GM12878 (cell line): ENCODE results near the gene UBAC2. TPM values are rescaled to one million over a fixed set of nuclear protein-coding genes. Genes with fewer than 3 reads are reported as not detected.
A peak's percentile ranks its signal among the peaks of the same experiment; 100 is the strongest.

Experiments
- ATAC-seq: fragments of 200-7000 bp; cut with Tn5 transposase; 3 replicates; pipeline ENCODE4 v1.9.1; 2020; ENCODE audit warnings: mild to moderate bottlenecking, moderate library complexity
- BruUV-seq: library from RNA; stranded (reverse); fragments of 400-500 nt; replicated peaks from 2 replicates; lab custom pipeline; 2021; lab: Mats Ljungman, UMichigan
- CTCF ChIA-PET: fragments of 300-600 bp; sonication (Branson Sonifier 250); formaldehyde crosslinking; extraction: SDS; loops from one replicate; lab custom pipeline; 2021; ENCODE audit warnings: inconsistent platforms; lab: Yijun Ruan, JAX
- POLR2A ChIA-PET: fragments of 350-600 bp; formaldehyde crosslinking; extraction: SDS; loops from one replicate; lab custom pipeline; 2021; ENCODE audit warnings: inconsistent platforms; lab: Charles Lee
- RAD21 ChIA-PET: fragments of 300-600 bp; sonication (Branson Sonifier 250); formaldehyde crosslinking; loops from one replicate; lab custom pipeline; 2023; ENCODE audit warnings: antibody characterized with exemption; ENCODE audit not compliant: unreplicated experiment; lab: Charles Lee
- SMC1A ChIA-PET: fragments of 300-600 bp; sonication (Branson Sonifier 250); formaldehyde crosslinking; loops from one replicate; lab custom pipeline; 2023; ENCODE audit not compliant: unreplicated experiment, uncharacterized antibody; lab: Charles Lee
- DNase-seq: peaks from one replicate; pipeline ENCODE4 v3.0.0-alpha.2; 2011; ENCODE audit warnings: low read depth, low spot score
- FAIRE-seq: peaks from 3 replicates; lab custom pipeline; 2011; peaks lifted over from hg19 to GRCh38; lab: Jason Lieb, UNC
- H2AFZ ChIP-seq: 2 replicates; pipeline ENCODE4 v1.6.0; 2011; ENCODE audit warnings: low read depth, low read length, control low read depth; ENCODE audit not compliant: control insufficient read depth
- H3K27ac ChIP-seq: 2 replicates; pipeline ENCODE4 v1.5.1; 2011; ENCODE audit warnings: control low read depth; ENCODE audit not compliant: control insufficient read depth, insufficient read depth
- H3K27me3 ChIP-seq, 2 experiments: replicated peaks in 1 of 2; 2 replicates each; pipeline versions ENCODE4 v1.6.0 to v1.6.1; 2011; ENCODE audit warnings: low read length in 1 of 2; ENCODE audit not compliant: control insufficient read depth in 2 of 2, insufficient read depth in 2 of 2
- H3K36me3 ChIP-seq, 2 experiments: 2 replicates each; pipeline ENCODE4 v1.5.1; 2011; ENCODE audit warnings: low read length in 1 of 2; ENCODE audit not compliant: control insufficient read depth in 2 of 2, insufficient read depth in 2 of 2
- H3K4me1 ChIP-seq: 2 replicates; pipeline ENCODE4 v1.6.1; 2011; ENCODE audit warnings: mild to moderate bottlenecking, low read length, moderate library complexity, mixed read lengths; ENCODE audit not compliant: control insufficient read depth, insufficient read depth
- H3K4me2 ChIP-seq: 2 replicates; pipeline ENCODE4 v1.6.0; 2011; ENCODE audit warnings: control low read depth; ENCODE audit not compliant: control insufficient read depth, insufficient read depth
- H3K4me3 ChIP-seq: fragments of 200-600 bp; sonication (generic); 2 replicates; pipeline ENCODE4 v1.5.1; 2016
- H3K79me2 ChIP-seq: 2 replicates; pipeline ENCODE4 v1.6.0; 2011; ENCODE audit warnings: low read length; ENCODE audit not compliant: control insufficient read depth, insufficient read depth
- H3K9ac ChIP-seq: 2 replicates; pipeline ENCODE4 v1.8.0; 2011; ENCODE audit warnings: low read length, control low read depth, mixed read lengths; ENCODE audit not compliant: control insufficient read depth, insufficient read depth
- H3K9me3 ChIP-seq: replicated peaks from 3 replicates; pipeline ENCODE4 v1.5.1; 2011; ENCODE audit warnings: mild to moderate bottlenecking, low read length; ENCODE audit not compliant: control insufficient read depth, insufficient read depth
- H4K20me1 ChIP-seq: 2 replicates; pipeline ENCODE4 v1.6.0; 2011; ENCODE audit not compliant: control insufficient read depth, insufficient read depth
- BACH1 ChIP-seq: fragments of 450-650 bp; IDR thresholded peaks from 2 replicates; pipeline ENCODE4 v1.6.1; 2017; ENCODE audit warnings: mild to moderate bottlenecking, borderline replicate concordance
- BRCA1 ChIP-seq: IDR thresholded peaks from 2 replicates; pipeline ENCODE4 v1.6.1; 2011; ENCODE audit warnings: low read depth, low read length, improper control_type of control experiment
- EGR1 ChIP-seq, 2 experiments: IDR thresholded peaks; 1 replicate in 1 of 2; 2 replicates in 1 of 2; pipeline ENCODE4 v1.6.1; 2011 to 2012; ENCODE audit warnings: low read depth in 2 of 2, low read length in 2 of 2, borderline replicate concordance in 1 of 2, mild to moderate bottlenecking in 1 of 2, moderate library complexity in 1 of 2
- ETV6 ChIP-seq, 2 experiments: fragments of 450-650 bp in 1 of 2; IDR thresholded peaks in 1 of 2; conservative IDR thresholded peaks in 1 of 2; 2 replicates each; pipeline ENCODE4 v1.6.1; 2014; ENCODE audit warnings: antibody characterized with exemption in 1 of 2, borderline replicate concordance in 1 of 2, low read depth in 1 of 2, mild to moderate bottlenecking in 1 of 2, moderate library complexity in 1 of 2
- EZH2 ChIP-seq: IDR thresholded peaks from 2 replicates; pipeline ENCODE4 v1.6.1; 2012; ENCODE audit warnings: low read depth, mild to moderate bottlenecking, control low read depth, inconsistent platforms, low read length, borderline replicate concordance; ENCODE audit not compliant: control insufficient read depth
- NBN ChIP-seq: fragments of 450-650 bp; IDR thresholded peaks from 2 replicates; pipeline ENCODE4 v1.6.1; 2016
- NFYB ChIP-seq: IDR thresholded peaks from 2 replicates; pipeline ENCODE4 v1.6.1; 2011; ENCODE audit warnings: low read depth, mild to moderate bottlenecking, low read length, improper control_type of control experiment, moderate library complexity; ENCODE audit not compliant: insufficient read depth
- RAD21 ChIP-seq: IDR thresholded peaks from 2 replicates; pipeline ENCODE4 v1.6.1; 2011; ENCODE audit warnings: mild to moderate bottlenecking, low read depth, low read length, moderate library complexity; ENCODE audit not compliant: insufficient read depth
- SPI1 ChIP-seq: IDR thresholded peaks from 2 replicates; pipeline ENCODE4 v1.6.1; 2011; ENCODE audit warnings: low read depth, mild to moderate bottlenecking, low read length, moderate library complexity, borderline replicate concordance; ENCODE audit not compliant: insufficient read depth
- SREBF2 ChIP-seq: IDR thresholded peaks from 2 replicates; pipeline ENCODE4 v1.6.1; 2012; ENCODE audit warnings: mild to moderate bottlenecking, low read length
- TARDBP ChIP-seq: IDR thresholded peaks from 2 replicates; pipeline ENCODE4 v1.6.1; 2016; ENCODE audit warnings: borderline replicate concordance
- ZNF217 ChIP-seq: fragments of 450-650 bp; IDR thresholded peaks from 2 replicates; pipeline ENCODE4 v1.6.1; 2017; ENCODE audit warnings: antibody characterized with exemption, mild to moderate bottlenecking
- ZSCAN29 ChIP-seq: fragments of 450-650 bp; IDR thresholded peaks from 2 replicates; pipeline ENCODE4 v1.6.1; 2017; ENCODE audit warnings: mild to moderate bottlenecking, moderate library complexity
- WGBS: methylation state at CpG from one replicate; pipeline ENCODE4 v1.1.6; 2016; ENCODE audit warnings: low lambda C conversion rate; ENCODE audit not compliant: insufficient replicate concordance, insufficient coverage; ENCODE audit errors: missing lambda C conversion rate; 5-methylcytosine and 5-hydroxymethylcytosine counted together
- in situ Hi-C: fragments of 300-500 bp; cut with MboI; formaldehyde crosslinking; loops from 9 replicates; pipeline ENCODE4 v1.14.3; 2018; ENCODE audit warnings: mixed read lengths
- intact Hi-C: fragments of 100-400 bp; cut with micrococcal nuclease; formaldehyde crosslinking; loops from one replicate; pipeline ENCODE4 v1.14.2; 2022; ENCODE audit not compliant: unreplicated experiment
- polyA plus RNA-seq, 11 experiments: library from polyadenylated mRNA; depleted of rRNA in 4 of 11; unstranded in 6 of 11; stranded (reverse) in 5 of 11; fragments of >200 nt; fragmentation: Nextera tagmentation in 4 of 11; fragmentation: Illumina TruSeq in 1 of 11; extraction: Ambion mirVana in 4 of 11; extraction: Trizol in 1 of 11; gene quantifications; 1 replicate in 1 of 11; 2 replicates in 10 of 11; pipeline versions ENCODE4 v1.2.1 to v1.2.3, GENCODE V29; 2011 to 2016; ENCODE audit warnings: inconsistent platforms in 2 of 11, missing spikeins in 2 of 11, low read depth in 1 of 11
- total RNA-seq, 4 experiments: library from RNA; depleted of rRNA in 3 of 4; stranded (reverse); fragments of >200 nt in 3 of 4; fragmentation: Illumina TruSeq in 1 of 4; extraction: Trizol in 1 of 4; gene quantifications; 2 replicates each; pipeline versions ENCODE4 v1.2.1 to v1.2.3, GENCODE V29; 2013 to 2021
- TF ChIP-seq, protein P1 (sequence below): IDR thresholded peaks from 2 replicates; pipeline ENCODE4 v1.6.1; 2011; ENCODE audit warnings: low read depth, low read length, improper control_type of control experiment, borderline replicate concordance
- TF ChIP-seq, protein P2 (sequence below): fragments of 450-650 bp; IDR thresholded peaks from 2 replicates; pipeline ENCODE4 v1.6.1; 2017; ENCODE audit warnings: mild to moderate bottlenecking, low read depth, inconsistent platforms; ENCODE audit not compliant: poor library complexity, severe bottlenecking
- TF ChIP-seq, protein P3 (sequence below), 3 experiments: IDR thresholded peaks in 2 of 3; conservative IDR thresholded peaks in 1 of 3; 2 replicates each; pipeline ENCODE4 v1.5.1; 2011; ENCODE audit warnings: low read depth in 3 of 3, low read length in 3 of 3, mild to moderate bottlenecking in 3 of 3, control low read depth in 2 of 3, moderate library complexity in 2 of 3, inconsistent platforms in 1 of 3, mixed read lengths in 1 of 3; ENCODE audit not compliant: control insufficient read depth in 2 of 3, insufficient read depth in 1 of 3; ENCODE audit errors: extremely low read depth in 1 of 3

UBAC2 gene
- total and polyA plus RNA-seq, 10 of the 15 experiments (the other 5 are each of a cell fraction or from before 2014, with no cell fraction given) = 3.0 to 54.6 (median 17.4) TPM

DNA sequence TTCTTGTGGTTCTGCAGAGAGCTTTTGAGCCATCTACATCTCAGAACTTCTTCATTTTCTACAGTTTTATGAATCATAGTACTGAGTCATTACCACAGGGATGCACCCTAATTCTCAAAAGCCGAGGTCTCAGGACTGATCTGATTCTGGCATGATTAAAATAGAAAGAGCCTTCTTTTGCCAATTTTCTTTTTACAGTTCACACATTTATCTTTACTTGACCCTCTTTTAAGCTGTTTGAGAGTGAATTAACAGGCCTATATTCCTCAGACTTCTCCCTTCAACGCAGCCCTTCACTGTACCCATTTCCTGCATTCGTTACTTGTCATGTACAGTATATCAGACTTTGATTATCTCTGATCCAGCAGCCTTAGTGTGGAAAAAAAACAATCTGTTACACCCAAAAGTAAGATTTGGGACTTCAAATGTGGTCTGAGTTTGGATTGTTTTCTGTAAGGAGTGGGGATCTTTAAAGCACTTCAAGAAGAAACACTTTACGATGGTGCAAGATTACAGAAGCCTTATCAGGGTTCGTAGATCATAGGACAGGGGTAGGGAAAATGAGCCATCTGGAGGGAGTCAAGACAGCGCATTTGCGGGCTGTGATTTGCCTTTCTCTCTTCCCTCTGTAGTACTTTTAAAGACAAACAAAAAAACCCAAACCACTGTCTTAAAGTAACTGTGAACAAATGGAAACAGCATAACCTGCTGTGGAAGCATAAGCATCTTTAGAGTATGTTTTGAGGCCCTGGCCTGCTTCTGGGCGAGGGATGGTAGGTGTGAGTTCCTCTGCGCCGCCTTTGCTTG lies 121.8 kb downstream of the UBAC2 start:
- Histone ChIP-seq H3K27me3 (no peaks in the 10 kb centered on the region), H3K4me2 (peak overlapping the region; percentile 56), H3K4me3 (peak overlapping the region; percentile 49), H4K20me1 (no peaks in the 10 kb centered on the region), H3K4me1 (peaks cover 53% of the 10 kb centered on the region), H3K36me3 (no peaks in the 10 kb centered on the region; a peak in 1 of 4 replicates), H2AFZ (peak overlapping the region; percentile 1), H3K79me2 (peaks cover 6% of the 10 kb centered on the region), H3K9ac (peak overlapping the region; percentile 59), H3K27ac (peak overlapping the region; percentile 85), H3K9me3 (no peaks in the 10 kb centered on the region)
- RAD21 ChIA-PET = interaction anchor here (1.0 to 5.4 kb wide), 23 partner anchors 11 to 114 kb away, joined by 3 to 56 read pairs (median 6); partner anchors contain the start of gene GPR183
- ATAC-seq = peak; percentile 92
- DNase-seq = peak; percentile 85
- TSS peak; percentile 36 for BruUV-seq
- in situ Hi-C loops = no loop called here
- SMC1A ChIA-PET = interaction anchor here (0.7 to 5.8 kb wide), 21 partner anchors 7 to 114 kb away, joined by 3 to 84 read pairs (median 8); partner anchors contain the start of gene GPR183
- 24% methylated on average over 10 of the region's 10 CpGs for WGBS
- intact Hi-C loops = loop anchor here (1.0 kb wide), 3 partner anchors 15 to 65 kb away; partner anchors contain the start of gene GPR183
- CTCF ChIA-PET = interaction anchor here (0.7 to 2.4 kb wide), 15 partner anchors 10 to 184 kb away, joined by 3 to 14 read pairs (median 4); no protein-coding TSS in a partner anchor
- peak; percentile 94 for FAIRE-seq
- POLR2A ChIA-PET = interaction anchor here (0.9 to 4.7 kb wide), 11 partner anchors 8 to 54 kb away, joined by 3 to 29 read pairs (median 5); partner anchors contain the start of gene GPR183
- no peak for TF ChIP-seq SREBF2
- TF ChIP-seq EGR1 (IDR thresholded peaks at IDR 0.05; ENCODE audit: borderline replicate concordance in 1 of 2, low read depth in 2 of 2, low read length in 2 of 2) = no peak
- peak; percentile 21; the same call in 1 of the 2 replicates for TF ChIP-seq RAD21
- TF ChIP-seq EZH2 = no peak
- peak in 1 of 2 experiments; percentile 63; a peak in 1 of 4 replicates for TF ChIP-seq ETV6 (conservative IDR thresholded peaks at IDR 0.05 in 1 of 2, IDR thresholded peaks at IDR 0.05 in 1 of 2; ENCODE audit: borderline replicate concordance in 1 of 2, low read depth in 1 of 2)
- no peak for TF ChIP-seq TARDBP
- TF ChIP-seq ZSCAN29 = no peak
- TF ChIP-seq BRCA1 = no peak
- peak; percentile 93 for TF ChIP-seq ZNF217
- no peak for TF ChIP-seq NFYB
- TF ChIP-seq BACH1 = peak; percentile 79; the same call in 1 of the 2 replicates
- TF ChIP-seq, protein P1, sequence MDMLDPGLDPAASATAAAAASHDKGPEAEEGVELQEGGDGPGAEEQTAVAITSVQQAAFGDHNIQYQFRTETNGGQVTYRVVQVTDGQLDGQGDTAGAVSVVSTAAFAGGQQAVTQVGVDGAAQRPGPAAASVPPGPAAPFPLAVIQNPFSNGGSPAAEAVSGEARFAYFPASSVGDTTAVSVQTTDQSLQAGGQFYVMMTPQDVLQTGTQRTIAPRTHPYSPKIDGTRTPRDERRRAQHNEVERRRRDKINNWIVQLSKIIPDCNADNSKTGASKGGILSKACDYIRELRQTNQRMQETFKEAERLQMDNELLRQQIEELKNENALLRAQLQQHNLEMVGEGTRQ = no peak
- TF ChIP-seq SPI1 = no peak
- TF ChIP-seq, protein P2, sequence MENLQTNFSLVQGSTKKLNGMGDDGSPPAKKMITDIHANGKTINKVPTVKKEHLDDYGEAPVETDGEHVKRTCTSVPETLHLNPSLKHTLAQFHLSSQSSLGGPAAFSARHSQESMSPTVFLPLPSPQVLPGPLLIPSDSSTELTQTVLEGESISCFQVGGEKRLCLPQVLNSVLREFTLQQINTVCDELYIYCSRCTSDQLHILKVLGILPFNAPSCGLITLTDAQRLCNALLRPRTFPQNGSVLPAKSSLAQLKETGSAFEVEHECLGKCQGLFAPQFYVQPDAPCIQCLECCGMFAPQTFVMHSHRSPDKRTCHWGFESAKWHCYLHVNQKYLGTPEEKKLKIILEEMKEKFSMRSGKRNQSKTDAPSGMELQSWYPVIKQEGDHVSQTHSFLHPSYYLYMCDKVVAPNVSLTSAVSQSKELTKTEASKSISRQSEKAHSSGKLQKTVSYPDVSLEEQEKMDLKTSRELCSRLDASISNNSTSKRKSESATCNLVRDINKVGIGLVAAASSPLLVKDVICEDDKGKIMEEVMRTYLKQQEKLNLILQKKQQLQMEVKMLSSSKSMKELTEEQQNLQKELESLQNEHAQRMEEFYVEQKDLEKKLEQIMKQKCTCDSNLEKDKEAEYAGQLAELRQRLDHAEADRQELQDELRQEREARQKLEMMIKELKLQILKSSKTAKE = peak; percentile 88
- TF ChIP-seq, protein P3, sequence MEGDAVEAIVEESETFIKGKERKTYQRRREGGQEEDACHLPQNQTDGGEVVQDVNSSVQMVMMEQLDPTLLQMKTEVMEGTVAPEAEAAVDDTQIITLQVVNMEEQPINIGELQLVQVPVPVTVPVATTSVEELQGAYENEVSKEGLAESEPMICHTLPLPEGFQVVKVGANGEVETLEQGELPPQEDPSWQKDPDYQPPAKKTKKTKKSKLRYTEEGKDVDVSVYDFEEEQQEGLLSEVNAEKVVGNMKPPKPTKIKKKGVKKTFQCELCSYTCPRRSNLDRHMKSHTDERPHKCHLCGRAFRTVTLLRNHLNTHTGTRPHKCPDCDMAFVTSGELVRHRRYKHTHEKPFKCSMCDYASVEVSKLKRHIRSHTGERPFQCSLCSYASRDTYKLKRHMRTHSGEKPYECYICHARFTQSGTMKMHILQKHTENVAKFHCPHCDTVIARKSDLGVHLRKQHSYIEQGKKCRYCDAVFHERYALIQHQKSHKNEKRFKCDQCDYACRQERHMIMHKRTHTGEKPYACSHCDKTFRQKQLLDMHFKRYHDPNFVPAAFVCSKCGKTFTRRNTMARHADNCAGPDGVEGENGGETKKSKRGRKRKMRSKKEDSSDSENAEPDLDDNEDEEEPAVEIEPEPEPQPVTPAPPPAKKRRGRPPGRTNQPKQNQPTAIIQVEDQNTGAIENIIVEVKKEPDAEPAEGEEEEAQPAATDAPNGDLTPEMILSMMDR (IDR thresholded peaks at IDR 0.05 in 2 of 3, conservative IDR thresholded peaks at IDR 0.05 in 1 of 3; ENCODE audit: control insufficient read depth in 2 of 3, extremely low read depth in 1 of 3, insufficient read depth in 1 of 3, low read depth in 3 of 3, low read length in 3 of 3) = no peak
- peak; percentile 72 for TF ChIP-seq NBN
